Skeletal muscle satellite cell (primary cell): ENCODE data around the gene ESPL1.

Source experiments
- H3K27me3 ChIP-seq: 2 replicates; pipeline ENCODE4 v1.7.0; 2013; ENCODE audit warnings: low read length; ENCODE audit not compliant: control insufficient read depth, insufficient read depth
- H3K36me3 ChIP-seq: 2 replicates; pipeline ENCODE4 v1.7.0; 2013; ENCODE audit warnings: mild to moderate bottlenecking, control low read depth, low read length; ENCODE audit not compliant: insufficient read depth
- H3K4me1 ChIP-seq: 2 replicates; pipeline ENCODE4 v1.7.0; 2013; ENCODE audit warnings: low read length; ENCODE audit not compliant: control insufficient read depth, insufficient read depth
- H3K4me2 ChIP-seq: 2 replicates; pipeline ENCODE4 v1.7.0; 2013; ENCODE audit warnings: mild to moderate bottlenecking, low read length
- H3K4me3 ChIP-seq: 2 replicates; pipeline ENCODE4 v1.7.0; 2013; ENCODE audit warnings: low read length
- H3K9ac ChIP-seq: 2 replicates; pipeline ENCODE4 v1.7.0; 2013; ENCODE audit warnings: mild to moderate bottlenecking, low read depth, low read length, moderate library complexity
- H3K9me3 ChIP-seq: replicated peaks from 2 replicates; pipeline ENCODE4 v1.7.0; 2013; ENCODE audit warnings: mild to moderate bottlenecking, control low read depth, low read length

Gene ESPL1

GRCh38 chr12:53268630-53269562 is 797 bp downstream of the ESPL1 start:
- H3K27me3 ChIP-seq = no peaks in the 10 kb centered on the region
- H3K4me1 ChIP-seq = peaks cover 27% of the 10 kb centered on the region
- H3K4me2 ChIP-seq = peak overlapping the region; percentile 88
- H3K36me3 ChIP-seq = no peaks in the 10 kb centered on the region
- H3K9me3 ChIP-seq = no peaks in the 10 kb centered on the region
- peak overlapping the region; percentile 75 for H3K9ac ChIP-seq
- peak overlapping the region; percentile 92 for H3K4me3 ChIP-seq

GRCh38 chr12:53274445-53274844 is 6.3 kb downstream of the ESPL1 start:
- Histone ChIP-seq H3K4me2 (no peak overlapping the region), H3K27me3 (no peaks in the 10 kb centered on the region), H3K9ac (no peak overlapping the region), H3K4me1 (peaks cover 11% of the 10 kb centered on the region), H3K36me3 (peaks cover 19% of the 10 kb centered on the region), H3K9me3 (no peaks in the 10 kb centered on the region), H3K4me3 (no peak overlapping the region)

GRCh38 chr12:53276511-53276910 is 8.4 kb downstream of the ESPL1 start:
- Histone ChIP-seq H3K9me3 (no peaks in the 10 kb centered on the region), H3K27me3 (no peaks in the 10 kb centered on the region), H3K9ac (no peak overlapping the region), H3K4me3 (no peak overlapping the region), H3K4me1 (no peaks in the 10 kb centered on the region), H3K36me3 (peaks cover 30% of the 10 kb centered on the region), H3K4me2 (no peak overlapping the region)

- no peak overlapping the region for H3K9ac ChIP-seq
- H3K4me2 ChIP-seq = no peak overlapping the region
- H3K9me3 ChIP-seq = no peaks in the 10 kb centered on the region
- peaks cover 42% of the 10 kb centered on the region for H3K36me3 ChIP-seq
- no peak overlapping the region for H3K4me3 ChIP-seq
- no peaks in the 10 kb centered on the region for H3K4me1 ChIP-seq
- H3K27me3 ChIP-seq = no peaks in the 10 kb centered on the region
Measured at GRCh38 chr12:53277981-53278380, 9.9 kb downstream of the ESPL1 start.

GRCh38 chr12:53279283-53279869 is 11.3 kb downstream of the ESPL1 start:
- Histone ChIP-seq H3K36me3 (peaks cover 47% of the 10 kb centered on the region), H3K4me3 (no peak overlapping the region), H3K9ac (no peak overlapping the region), H3K27me3 (no peaks in the 10 kb centered on the region), H3K9me3 (no peaks in the 10 kb centered on the region), H3K4me1 (no peaks in the 10 kb centered on the region), H3K4me2 (no peak overlapping the region)

- no peaks in the 10 kb centered on the region for H3K4me1 ChIP-seq
- H3K27me3 ChIP-seq = no peaks in the 10 kb centered on the region
- H3K36me3 ChIP-seq = peaks cover 47% of the 10 kb centered on the region
- H3K9me3 ChIP-seq = no peaks in the 10 kb centered on the region
- no peak overlapping the region for H3K4me2 ChIP-seq
- no peak overlapping the region for H3K4me3 ChIP-seq
- no peak overlapping the region for H3K9ac ChIP-seq
Measured at GRCh38 chr12:53279888-53280498, 11.9 kb downstream of the ESPL1 start.

- H3K4me1 ChIP-seq = peaks cover 33% of the 10 kb centered on the region
- H3K4me2 ChIP-seq = no peak overlapping the region
- no peak overlapping the region for H3K9ac ChIP-seq
- no peak overlapping the region for H3K4me3 ChIP-seq
- H3K36me3 ChIP-seq = peaks cover 22% of the 10 kb centered on the region
- H3K9me3 ChIP-seq = no peaks in the 10 kb centered on the region
- no peaks in the 10 kb centered on the region for H3K27me3 ChIP-seq
Measured at GRCh38 chr12:53286448-53286847, 18.3 kb downstream of the ESPL1 start.

GRCh38 chr12:53287741-53288216 is 19.7 kb downstream of the ESPL1 start:
- peaks cover 33% of the 10 kb centered on the region for H3K4me1 ChIP-seq

GRCh38 chr12:53288322-53288721 is 20.2 kb downstream of the ESPL1 start:
- Histone ChIP-seq H3K27me3 (no peaks in the 10 kb centered on the region), H3K4me3 (no peak overlapping the region), H3K9me3 (no peaks in the 10 kb centered on the region), H3K9ac (no peak overlapping the region), H3K36me3 (peaks cover 12% of the 10 kb centered on the region), H3K4me2 (no peak overlapping the region), H3K4me1 (peaks cover 33% of the 10 kb centered on the region)

More at GRCh38 chr12:53287741-53288216, 19.7 kb downstream of the ESPL1 start:
- H3K9me3 ChIP-seq = no peaks in the 10 kb centered on the region
- H3K4me2 ChIP-seq = no peak overlapping the region
- no peaks in the 10 kb centered on the region for H3K27me3 ChIP-seq
- H3K36me3 ChIP-seq = peaks cover 17% of the 10 kb centered on the region
- H3K9ac ChIP-seq = no peak overlapping the region
- no peak overlapping the region for H3K4me3 ChIP-seq

GRCh38 chr12:53289891-53290290 is 21.8 kb downstream of the ESPL1 start:
- H3K27me3 ChIP-seq = no peaks in the 10 kb centered on the region
- H3K36me3 ChIP-seq = peaks cover 14% of the 10 kb centered on the region
- no peaks in the 10 kb centered on the region for H3K9me3 ChIP-seq
- peak overlapping the region; percentile 27 for H3K9ac ChIP-seq
- H3K4me3 ChIP-seq = peak overlapping the region; percentile 12
- peak overlapping the region; percentile 32 for H3K4me2 ChIP-seq
- peaks cover 35% of the 10 kb centered on the region for H3K4me1 ChIP-seq

GRCh38 chr12:53290661-53291060 is 22.6 kb downstream of the ESPL1 start:
- H3K36me3 ChIP-seq = peaks cover 14% of the 10 kb centered on the region
- H3K9me3 ChIP-seq = no peaks in the 10 kb centered on the region
- peak overlapping the region; percentile 27 for H3K9ac ChIP-seq
- H3K4me3 ChIP-seq = no peak overlapping the region
- peak overlapping the region; percentile 32 for H3K4me2 ChIP-seq
- peaks cover 39% of the 10 kb centered on the region for H3K4me1 ChIP-seq
- no peaks in the 10 kb centered on the region for H3K27me3 ChIP-seq
